Measurements from ENCODE around the gene CCDC187. TPM values are rescaled to one million over a fixed set of nuclear protein-coding genes. Genes with fewer than 3 reads are reported as not detected.

CCDC187 gene
- total and polyA plus RNA-seq, 9 donors = 0.01 to 0.16 (median 0.04) TPM

Other genes starting within 250 kb of the CCDC187 start
- 9.3 TPM for gene NACC2, start 208.8 kb downstream of the CCDC187 start, total RNA-seq
- 10 to 100 TPM in 4 of 8 donors, 1 to 10 TPM in 4; 6.8 to 11.7 (median 9.8) TPM for gene NACC2, start 208.8 kb downstream of the CCDC187 start, polyA plus RNA-seq (ENCODE audit: insufficient read depth in 1 of 8, insufficient read length in 8 of 8, low replicate concordance in 1 of 8)
- gene TMEM250, start 185.2 kb downstream of the CCDC187 start, total RNA-seq = 22.7 TPM
- gene TMEM250, start 185.2 kb downstream of the CCDC187 start, polyA plus RNA-seq (ENCODE audit: insufficient read depth in 1 of 8, insufficient read length in 8 of 8, low replicate concordance in 1 of 8) = 10 to 100 TPM; 19.7 to 27.9 (median 23.0) TPM
- not detected for gene LHX3, start 99.0 kb downstream of the CCDC187 start, total RNA-seq
- under 1 TPM in 1 of 8 donors, not detected in 7; 0.24 TPM for gene LHX3, start 99.0 kb downstream of the CCDC187 start, polyA plus RNA-seq (ENCODE audit: insufficient read depth in 1 of 8, insufficient read length in 8 of 8, low replicate concordance in 1 of 8)
- gene QSOX2, start 58.3 kb downstream of the CCDC187 start, total RNA-seq = 4.1 TPM
- gene QSOX2, start 58.3 kb downstream of the CCDC187 start, polyA plus RNA-seq (ENCODE audit: insufficient read depth in 1 of 8, insufficient read length in 8 of 8, low replicate concordance in 1 of 8) = 10 to 100 TPM in 3 of 8 donors, 1 to 10 TPM in 5; 7.0 to 11.8 (median 8.7) TPM
- gene GPSM1, start 23.4 kb upstream of the CCDC187 start, total RNA-seq = 25.1 TPM
- gene GPSM1, start 23.4 kb upstream of the CCDC187 start, polyA plus RNA-seq (ENCODE audit: insufficient read depth in 1 of 8, insufficient read length in 8 of 8, low replicate concordance in 1 of 8) = 10 to 100 TPM; 22.8 to 36.0 (median 27.3) TPM
- 30.2 TPM for gene DNLZ, start 59.6 kb upstream of the CCDC187 start, total RNA-seq
- 10 to 100 TPM in 4 of 8 donors, 1 to 10 TPM in 4; 8.1 to 31.5 (median 9.8) TPM for gene DNLZ, start 59.6 kb upstream of the CCDC187 start, polyA plus RNA-seq (ENCODE audit: insufficient read depth in 1 of 8, insufficient read length in 8 of 8, low replicate concordance in 1 of 8)
- 1.2 TPM for gene CARD9, start 69.6 kb upstream of the CCDC187 start, total RNA-seq
- gene CARD9, start 69.6 kb upstream of the CCDC187 start, polyA plus RNA-seq (ENCODE audit: insufficient read depth in 1 of 8, insufficient read length in 8 of 8, low replicate concordance in 1 of 8) = 1 to 10 TPM; 1.1 to 2.7 (median 1.5) TPM
- 3.1 TPM for gene SNAPC4, start 96.1 kb upstream of the CCDC187 start, total RNA-seq
- gene SNAPC4, start 96.1 kb upstream of the CCDC187 start, polyA plus RNA-seq (ENCODE audit: insufficient read depth in 1 of 8, insufficient read length in 8 of 8, low replicate concordance in 1 of 8) = 1 to 10 TPM; 4.9 to 7.1 (median 6.2) TPM
- gene ENTR1, start 106.5 kb upstream of the CCDC187 start, total RNA-seq = 20.9 TPM
- 10 to 100 TPM; 28.9 to 35.0 (median 32.6) TPM for gene ENTR1, start 106.5 kb upstream of the CCDC187 start, polyA plus RNA-seq (ENCODE audit: insufficient read depth in 1 of 8, insufficient read length in 8 of 8, low replicate concordance in 1 of 8)
- gene PMPCA, start 106.6 kb upstream of the CCDC187 start, total RNA-seq = 24.6 TPM
- gene PMPCA, start 106.6 kb upstream of the CCDC187 start, polyA plus RNA-seq (ENCODE audit: insufficient read depth in 1 of 8, insufficient read length in 8 of 8, low replicate concordance in 1 of 8) = 10 to 100 TPM; 33.4 to 49.9 (median 41.3) TPM
- 5.9 TPM for gene INPP5E, start 135.8 kb upstream of the CCDC187 start, total RNA-seq
- 10 to 100 TPM in 5 of 8 donors, 1 to 10 TPM in 3; 8.9 to 14.4 (median 11.0) TPM for gene INPP5E, start 135.8 kb upstream of the CCDC187 start, polyA plus RNA-seq (ENCODE audit: insufficient read depth in 1 of 8, insufficient read length in 8 of 8, low replicate concordance in 1 of 8)
- gene SEC16A, start 178.9 kb upstream of the CCDC187 start, total RNA-seq = 17.9 TPM
- gene SEC16A, start 178.9 kb upstream of the CCDC187 start, polyA plus RNA-seq (ENCODE audit: insufficient read depth in 1 of 8, insufficient read length in 8 of 8, low replicate concordance in 1 of 8) = 10 to 100 TPM; 34.9 to 52.7 (median 38.3) TPM
- 16.7 TPM for gene NOTCH1, start 242.0 kb upstream of the CCDC187 start, total RNA-seq
- gene NOTCH1, start 242.0 kb upstream of the CCDC187 start, polyA plus RNA-seq (ENCODE audit: insufficient read depth in 1 of 8, insufficient read length in 8 of 8, low replicate concordance in 1 of 8) = 10 to 100 TPM; 18.5 to 39.5 (median 27.9) TPM